T-helper 17 cell (primary cell): Measurements from ENCODE around the gene SHC3. TPM values are rescaled to one million over a fixed set of nuclear protein-coding genes. Genes with fewer than 3 reads are reported as not detected.
"Not testable (repeated sequence)": the region's sequence is repeated elsewhere in the genome, so short reads cannot be mapped to it uniquely, and the experiment has no call there.

Source experiments
- ATAC-seq: fragments of 150-1000 bp; cut with Tn5 transposase; 2 replicates; pipeline ENCODE4 v1.10.0; 2021; ENCODE audit warnings: mild to moderate bottlenecking, moderate library complexity
- DNase-seq, 3 donors: peaks; one replicate each; pipeline versions ENCODE4 v3.0.0 to v3.0.0-alpha.2; 2020 to 2021
- H3K9me3 ChIP-seq: one replicate; pipeline ENCODE4 v1.7.0; 2013; ENCODE audit warnings: low read length, mild to moderate bottlenecking; ENCODE audit not compliant: control insufficient read depth, poor library complexity, severe bottlenecking
- H3K27ac Mint-ChIP-seq: one replicate; pipeline ENCODE4 v1.8.0; 2022; ENCODE audit warnings: mild to moderate bottlenecking, moderate library complexity, mixed read lengths
- H3K27me3 Mint-ChIP-seq: one replicate; pipeline ENCODE4 v1.8.0; 2022; ENCODE audit warnings: mixed read lengths
- H3K36me3 Mint-ChIP-seq: one replicate; pipeline ENCODE4 v1.8.0; 2022; ENCODE audit warnings: low read depth, mixed read lengths
- H3K4me1 Mint-ChIP-seq: one replicate; pipeline ENCODE4 v1.8.0; 2022; ENCODE audit warnings: mild to moderate bottlenecking, mixed read lengths
- H3K4me3 Mint-ChIP-seq: one replicate; pipeline ENCODE4 v1.8.0; 2022; ENCODE audit warnings: mild to moderate bottlenecking, moderate library complexity, mixed read lengths
- total RNA-seq, 4 donors: library from RNA in 2 of 4; stranded (reverse) in 2 of 4; gene quantifications; one replicate each; pipeline ENCODE4 v1.2.3 and lab custom pipeline; 2022 to 2026

The SHC3 gene, protein sequence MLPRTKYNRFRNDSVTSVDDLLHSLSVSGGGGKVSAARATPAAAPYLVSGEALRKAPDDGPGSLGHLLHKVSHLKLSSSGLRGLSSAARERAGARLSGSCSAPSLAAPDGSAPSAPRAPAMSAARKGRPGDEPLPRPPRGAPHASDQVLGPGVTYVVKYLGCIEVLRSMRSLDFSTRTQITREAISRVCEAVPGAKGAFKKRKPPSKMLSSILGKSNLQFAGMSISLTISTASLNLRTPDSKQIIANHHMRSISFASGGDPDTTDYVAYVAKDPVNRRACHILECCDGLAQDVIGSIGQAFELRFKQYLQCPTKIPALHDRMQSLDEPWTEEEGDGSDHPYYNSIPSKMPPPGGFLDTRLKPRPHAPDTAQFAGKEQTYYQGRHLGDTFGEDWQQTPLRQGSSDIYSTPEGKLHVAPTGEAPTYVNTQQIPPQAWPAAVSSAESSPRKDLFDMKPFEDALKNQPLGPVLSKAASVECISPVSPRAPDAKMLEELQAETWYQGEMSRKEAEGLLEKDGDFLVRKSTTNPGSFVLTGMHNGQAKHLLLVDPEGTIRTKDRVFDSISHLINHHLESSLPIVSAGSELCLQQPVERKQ
- not detected for total RNA-seq
- total RNA-seq (lab: John Stamatoyannopoulos, UW), result 0 to 0.46 reads per million in 2 donors

DNA sequence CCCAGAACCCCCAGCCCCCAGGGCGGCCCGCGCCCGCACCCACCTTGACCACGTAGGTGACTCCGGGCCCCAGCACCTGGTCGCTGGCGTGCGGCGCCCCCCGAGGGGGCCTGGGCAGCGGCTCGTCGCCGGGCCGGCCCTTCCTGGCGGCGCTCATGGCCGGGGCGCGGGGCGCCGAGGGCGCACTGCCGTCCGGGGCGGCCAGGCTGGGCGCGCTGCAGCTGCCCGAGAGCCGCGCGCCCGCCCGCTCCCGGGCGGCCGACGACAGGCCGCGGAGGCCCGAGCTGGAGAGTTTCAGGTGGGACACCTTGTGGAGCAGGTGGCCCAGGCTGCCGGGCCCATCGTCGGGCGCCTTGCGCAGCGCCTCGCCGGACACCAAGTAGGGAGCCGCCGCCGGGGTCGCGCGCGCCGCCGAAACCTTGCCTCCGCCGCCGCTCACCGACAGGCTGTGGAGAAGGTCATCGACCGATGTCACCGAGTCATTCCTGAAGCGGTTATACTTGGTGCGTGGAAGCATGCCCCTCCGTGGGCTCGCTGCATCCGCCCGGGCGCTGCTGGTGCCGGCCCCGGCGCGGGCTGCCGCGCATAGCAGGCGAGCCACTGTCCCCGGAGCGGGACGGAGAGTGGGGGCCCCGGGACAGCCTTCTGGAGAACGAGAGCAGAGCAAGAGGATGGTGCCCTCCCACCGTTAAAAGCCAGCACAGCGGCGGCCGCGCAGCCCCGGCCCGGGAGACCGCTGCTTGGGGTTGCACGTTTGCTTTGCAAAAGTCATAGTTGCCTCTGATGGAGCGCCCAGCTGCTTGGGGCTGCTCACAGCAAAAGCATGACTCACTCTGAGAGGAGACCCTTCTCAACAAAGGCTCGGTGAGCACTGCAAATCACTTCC is at the start of gene SHC3:
TSS of gene SHC3 (minus strand) at position 875 of the 886 bp plus-strand sequence. CDS start at position 517, 358 bp downstream.
- H3K36me3 Mint-ChIP-seq, result peaks cover 3% of the 10 kb centered on the region
- H3K27ac Mint-ChIP-seq, result no peak within 1 kb of the TSS
- DNase-seq (no peak), ATAC-seq (no peak)
- H3K4me3 Mint-ChIP-seq, result no peak within 1 kb of the TSS
- peaks cover 11% of the 10 kb centered on the region for H3K4me1 Mint-ChIP-seq
- H3K9me3 ChIP-seq, result no peaks in the 10 kb centered on the region
- peaks cover 62% of the 10 kb centered on the region for H3K27me3 Mint-ChIP-seq

DNA sequence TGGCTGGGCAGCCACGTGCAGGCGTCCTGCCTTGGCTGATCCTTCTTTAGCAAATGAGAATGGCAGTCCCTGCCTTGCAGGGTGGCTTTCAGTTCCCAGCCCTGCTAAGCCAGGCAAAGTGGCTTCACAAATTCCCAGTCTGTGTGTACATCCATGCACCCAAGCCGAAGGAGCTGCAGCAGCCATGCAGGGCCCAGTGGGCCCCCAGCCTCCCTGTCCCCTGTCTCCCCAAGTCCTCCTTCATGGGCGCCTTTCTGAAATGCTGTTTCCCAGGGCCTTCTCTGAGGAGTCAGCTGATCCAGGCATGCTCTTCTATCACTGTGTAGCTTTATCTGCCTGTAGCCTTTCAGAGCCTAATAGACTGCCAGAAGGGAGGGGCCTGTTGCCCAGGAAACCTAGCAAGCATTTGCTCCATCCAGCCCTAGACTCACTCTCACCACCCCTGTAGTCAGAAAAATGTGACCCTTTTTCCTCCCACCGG is 47.4 kb upstream of the SHC3 start:
- no peak for ATAC-seq
- Mint-ChIP-seq H3K4me1 (no peaks in the 10 kb centered on the region), H3K36me3 (peaks cover 4% of the 10 kb centered on the region), H3K27me3 (peaks cover 47% of the 10 kb centered on the region), H3K27ac (no peak overlapping the region), H3K4me3 (no peak overlapping the region)
- DNase-seq, result no peak
- H3K9me3 ChIP-seq, result no peaks in the 10 kb centered on the region

DNA sequence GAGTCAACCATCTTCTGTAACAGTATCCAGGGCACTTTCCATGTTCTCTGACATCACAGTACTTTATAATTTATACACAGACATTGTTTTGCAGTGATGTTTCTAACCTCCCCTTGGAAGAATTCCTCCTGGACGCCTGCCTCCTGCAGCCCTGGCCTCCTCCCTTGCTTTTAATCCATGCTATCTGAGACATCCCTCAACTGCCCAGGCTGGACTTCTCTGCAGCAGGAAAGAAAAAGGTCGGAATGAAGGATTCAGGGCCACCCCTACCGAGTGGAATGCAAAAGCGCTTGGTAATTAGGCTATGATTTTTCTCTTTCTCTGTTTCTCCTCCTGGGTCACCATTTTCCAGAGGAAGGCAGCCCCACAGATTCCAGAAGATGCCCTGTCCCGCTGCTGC is 47.0 kb upstream of the SHC3 start:
- no peak overlapping the region for H3K27ac Mint-ChIP-seq
- DNase-seq (no peak), ATAC-seq (no peak)
- H3K4me3 Mint-ChIP-seq, result no peak overlapping the region
- peaks cover 50% of the 10 kb centered on the region for H3K27me3 Mint-ChIP-seq
- no peaks in the 10 kb centered on the region for H3K9me3 ChIP-seq
- no peaks in the 10 kb centered on the region for H3K4me1 Mint-ChIP-seq
- peaks cover 4% of the 10 kb centered on the region for H3K36me3 Mint-ChIP-seq

DNA sequence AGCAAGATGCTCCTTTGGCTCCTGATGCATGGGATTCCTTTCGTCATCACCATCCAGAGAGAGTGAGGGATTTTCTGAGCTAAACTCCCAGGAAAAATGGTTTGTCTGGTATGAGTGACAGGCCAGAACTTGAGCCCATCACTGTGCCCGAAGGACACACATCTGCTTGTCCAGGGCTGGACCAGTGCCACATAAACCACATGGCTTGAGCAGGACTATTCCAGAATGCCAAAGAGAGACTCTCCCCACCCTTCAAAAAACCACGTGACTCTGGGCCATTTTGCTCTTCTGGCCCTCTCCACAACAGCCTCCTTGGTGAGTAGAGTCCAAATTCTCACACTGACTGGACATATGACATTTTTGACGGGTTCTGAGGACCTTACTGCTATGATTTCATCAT is 46.4 kb upstream of the SHC3 start:
- Mint-ChIP-seq H3K27me3 (peaks cover 55% of the 10 kb centered on the region), H3K4me3 (no peak overlapping the region), H3K36me3 (peaks cover 6% of the 10 kb centered on the region), H3K27ac (no peak overlapping the region), H3K4me1 (no peaks in the 10 kb centered on the region)
- H3K9me3 ChIP-seq, result no peaks in the 10 kb centered on the region
- DNase-seq (no peak), ATAC-seq (no peak)

DNA sequence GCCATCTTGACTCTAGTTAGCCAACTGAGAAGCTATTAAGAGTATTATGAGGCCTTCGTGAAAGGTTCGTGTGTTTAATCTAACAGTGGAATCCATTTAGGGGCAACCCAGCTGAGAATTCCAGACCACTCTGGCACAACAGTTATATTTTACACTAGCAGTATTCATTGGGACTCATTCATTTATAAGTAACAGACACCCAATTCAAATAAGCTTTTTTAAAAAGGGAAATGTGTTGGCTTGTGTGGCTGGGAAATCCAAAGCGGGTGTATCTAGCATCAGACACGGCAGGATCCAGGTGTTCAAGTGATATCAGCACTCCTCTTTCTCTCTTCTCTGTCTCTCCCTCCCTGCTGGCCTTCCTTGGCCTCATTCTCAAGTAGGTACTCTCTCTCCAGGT is 46.0 kb upstream of the SHC3 start:
- no peaks in the 10 kb centered on the region for H3K9me3 ChIP-seq
- DNase-seq (no peak), ATAC-seq (no peak)
- peaks cover 6% of the 10 kb centered on the region for H3K36me3 Mint-ChIP-seq
- H3K4me1 Mint-ChIP-seq, result no peaks in the 10 kb centered on the region
- no peak overlapping the region for H3K27ac Mint-ChIP-seq
- H3K27me3 Mint-ChIP-seq, result peaks cover 54% of the 10 kb centered on the region
- no peak overlapping the region for H3K4me3 Mint-ChIP-seq

DNA sequence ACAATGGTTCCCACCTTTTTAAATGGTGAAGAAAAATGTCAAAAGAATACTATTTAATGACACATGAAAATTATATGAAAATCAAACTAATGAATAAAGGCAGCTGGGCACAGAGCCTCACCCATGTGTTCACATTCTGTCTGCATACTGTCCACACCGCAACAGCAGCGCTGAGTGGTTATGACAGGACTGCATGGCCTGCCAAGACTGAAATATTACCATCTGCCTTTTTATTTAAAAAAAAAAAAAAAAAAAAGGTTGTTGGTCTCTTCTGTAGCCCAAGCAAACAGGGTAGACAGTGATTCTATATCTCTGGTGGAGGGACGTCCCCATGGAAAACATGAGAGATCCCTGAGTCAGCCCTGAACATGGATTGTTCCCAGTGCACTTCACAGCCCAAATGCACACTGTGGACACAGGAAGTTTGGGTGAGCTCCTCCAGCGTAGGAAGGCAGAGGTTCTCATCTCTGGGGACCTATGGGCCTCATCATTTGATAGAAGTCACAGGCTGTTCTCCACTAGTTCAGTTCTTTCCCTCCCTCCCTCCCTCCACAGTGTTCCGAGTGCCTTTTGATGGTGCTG is 44.9 kb upstream of the SHC3 start:
- H3K4me3 Mint-ChIP-seq, result no peak overlapping the region
- peaks cover 51% of the 10 kb centered on the region for H3K27me3 Mint-ChIP-seq
- ATAC-seq (no peak), DNase-seq (no peak)
- H3K36me3 Mint-ChIP-seq, result peaks cover 5% of the 10 kb centered on the region
- no peak overlapping the region for H3K27ac Mint-ChIP-seq
- H3K4me1 Mint-ChIP-seq, result no peaks in the 10 kb centered on the region
- H3K9me3 ChIP-seq, result no peaks in the 10 kb centered on the region

DNA sequence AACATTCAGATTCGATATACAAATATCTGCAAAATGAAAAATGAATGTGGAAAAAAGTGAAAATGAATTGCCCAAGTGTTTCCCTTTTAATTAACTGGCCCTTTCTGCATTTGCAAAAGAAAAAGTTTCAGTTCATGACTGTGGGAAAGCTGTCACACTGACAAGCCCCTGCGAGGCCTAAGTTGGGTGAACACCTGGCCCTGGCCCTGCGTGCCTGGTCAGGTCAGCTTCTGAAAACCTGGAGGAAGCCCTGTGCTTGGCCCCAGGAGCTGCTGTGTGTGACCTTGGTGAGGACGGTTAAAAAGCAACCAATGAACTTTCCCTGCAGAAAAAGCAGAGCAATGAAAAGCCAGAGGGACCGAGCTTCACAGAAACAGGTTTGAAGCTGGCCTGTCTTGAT is 41.0 kb upstream of the SHC3 start:
- H3K9me3 ChIP-seq, result no peaks in the 10 kb centered on the region
- peaks cover 36% of the 10 kb centered on the region for H3K27me3 Mint-ChIP-seq
- peaks cover 3% of the 10 kb centered on the region for H3K36me3 Mint-ChIP-seq
- ATAC-seq (no peak), DNase-seq (no peak)
- H3K4me3 Mint-ChIP-seq, result no peak overlapping the region
- no peak overlapping the region for H3K27ac Mint-ChIP-seq
- no peaks in the 10 kb centered on the region for H3K4me1 Mint-ChIP-seq

DNA sequence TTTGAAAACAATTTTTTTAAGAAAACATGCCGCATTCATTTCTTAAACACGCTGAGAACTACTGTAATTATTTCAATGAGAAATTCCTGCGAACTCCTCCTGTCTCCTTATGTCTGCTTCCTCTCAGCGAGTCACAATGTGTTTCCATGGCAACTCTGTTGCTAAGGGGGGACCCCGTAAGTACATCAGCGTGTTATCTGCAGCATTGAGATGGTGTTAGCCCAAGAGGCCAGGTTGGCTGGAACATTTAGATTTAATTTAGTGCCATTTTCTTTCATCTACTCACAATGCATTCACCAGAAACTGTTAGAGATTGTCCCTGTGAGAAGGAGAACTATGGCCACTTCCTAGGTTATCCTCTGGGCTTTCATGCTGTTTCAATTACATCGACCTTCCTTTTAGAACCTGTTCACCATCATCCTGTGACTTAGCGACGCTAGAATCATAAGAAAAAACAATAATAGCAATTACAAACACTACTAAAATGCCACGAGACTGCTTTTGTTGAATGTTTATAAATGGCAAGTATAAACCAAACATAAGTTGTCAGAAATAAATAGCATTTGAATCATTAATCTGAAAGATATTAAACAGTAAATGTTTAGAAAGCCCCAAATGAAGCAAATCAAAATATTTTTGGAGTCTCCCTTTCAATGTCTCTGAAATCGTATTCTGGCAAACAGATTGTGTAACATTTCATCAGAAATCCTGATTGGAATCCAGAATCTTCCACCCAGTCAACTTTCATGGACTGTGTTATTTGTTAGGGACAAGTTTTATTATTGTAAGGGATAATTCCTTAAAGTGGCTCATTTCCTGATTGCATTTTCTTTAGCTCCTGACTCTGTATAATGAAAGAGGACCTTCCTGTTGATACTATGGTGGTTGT is 39.7 kb upstream of the SHC3 start:
- no peaks in the 10 kb centered on the region for H3K4me1 Mint-ChIP-seq
- no peak for ATAC-seq
- no peaks in the 10 kb centered on the region for H3K9me3 ChIP-seq
- peaks cover 41% of the 10 kb centered on the region for H3K27me3 Mint-ChIP-seq
- no peak overlapping the region for H3K4me3 Mint-ChIP-seq
- no peak overlapping the region for H3K27ac Mint-ChIP-seq
- peaks cover 5% of the 10 kb centered on the region for H3K36me3 Mint-ChIP-seq
- no peak for DNase-seq

DNA sequence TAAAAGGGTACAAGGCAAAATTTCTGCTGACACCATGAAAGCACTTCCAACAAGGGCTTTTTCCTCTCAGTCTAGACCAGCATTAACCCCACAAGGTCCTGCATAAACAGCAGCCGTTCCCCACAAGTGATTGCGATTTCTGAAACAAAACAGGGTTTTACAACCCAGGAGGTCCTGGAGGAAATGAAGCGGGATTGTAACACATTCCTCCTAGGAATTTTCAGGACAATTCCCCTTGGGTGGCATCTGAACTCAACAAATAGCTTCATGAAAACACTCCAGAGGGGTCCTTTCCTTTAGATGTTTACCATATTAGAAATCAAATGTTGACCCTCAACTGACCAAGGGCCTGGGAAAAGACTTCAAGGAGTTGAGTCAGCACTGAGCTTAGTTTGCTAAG is 36.7 kb upstream of the SHC3 start:
- H3K27ac Mint-ChIP-seq, result no peak overlapping the region
- peaks cover 3% of the 10 kb centered on the region for H3K36me3 Mint-ChIP-seq
- no peaks in the 10 kb centered on the region for H3K4me1 Mint-ChIP-seq
- H3K4me3 Mint-ChIP-seq, result no peak overlapping the region
- no peaks in the 10 kb centered on the region for H3K9me3 ChIP-seq
- DNase-seq, result no peak
- ATAC-seq, result no peak
- peaks cover 30% of the 10 kb centered on the region for H3K27me3 Mint-ChIP-seq

DNA sequence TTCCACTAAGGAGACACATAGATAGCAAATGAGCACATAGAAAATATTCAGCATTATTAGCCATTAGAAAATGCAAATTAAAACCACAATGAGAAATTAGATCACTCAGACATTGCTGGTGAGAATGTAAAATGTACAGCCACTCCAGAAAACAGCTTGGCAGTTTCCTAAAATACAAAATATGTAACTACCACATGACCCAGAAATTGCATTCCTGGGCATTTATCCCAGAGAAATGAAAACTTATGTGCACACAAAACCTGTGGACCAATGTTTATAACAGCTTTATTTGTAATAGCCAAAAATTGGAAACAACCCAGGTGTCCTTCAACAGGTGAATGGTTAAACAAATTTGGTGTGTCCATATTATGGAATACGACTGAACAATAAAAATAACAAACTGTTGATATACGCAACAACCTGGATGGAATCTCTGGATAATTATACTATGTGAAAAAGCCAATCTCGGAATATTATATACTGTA is 34.8 kb upstream of the SHC3 start:
- Mint-ChIP-seq H3K27ac (no peak overlapping the region), H3K4me1 (no peaks in the 10 kb centered on the region), H3K36me3 (peaks cover 2% of the 10 kb centered on the region), H3K4me3 (no peak overlapping the region), H3K27me3 (peaks cover 21% of the 10 kb centered on the region)
- ATAC-seq, result no peak
- DNase-seq, result no peak
- no peaks in the 10 kb centered on the region for H3K9me3 ChIP-seq

DNA sequence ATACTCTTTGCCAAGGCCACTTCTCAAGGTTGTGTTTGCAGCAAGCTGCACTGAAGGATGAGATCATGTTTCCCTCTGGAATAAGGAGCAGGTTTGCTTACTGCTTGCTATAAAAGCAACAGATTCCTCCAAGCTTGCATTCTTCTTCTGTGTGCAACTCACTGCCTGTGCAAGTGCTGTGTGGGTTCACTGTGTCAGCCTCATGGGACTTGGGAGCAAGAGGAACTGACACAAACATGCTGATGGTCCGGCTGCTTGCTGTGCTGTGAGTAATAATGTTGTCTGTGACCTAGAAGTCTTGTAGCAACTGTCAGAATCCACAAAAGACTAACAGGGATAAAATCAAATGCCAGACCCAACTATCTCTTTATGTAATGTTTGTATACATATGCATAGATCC is 33.6 kb upstream of the SHC3 start:
- DNase-seq, result no peak
- no peaks in the 10 kb centered on the region for H3K9me3 ChIP-seq
- Mint-ChIP-seq H3K4me3 (no peak overlapping the region), H3K36me3 (peaks cover 2% of the 10 kb centered on the region), H3K27me3 (peaks cover 21% of the 10 kb centered on the region), H3K4me1 (no peaks in the 10 kb centered on the region), H3K27ac (no peak overlapping the region)
- ATAC-seq, result no peak

DNA sequence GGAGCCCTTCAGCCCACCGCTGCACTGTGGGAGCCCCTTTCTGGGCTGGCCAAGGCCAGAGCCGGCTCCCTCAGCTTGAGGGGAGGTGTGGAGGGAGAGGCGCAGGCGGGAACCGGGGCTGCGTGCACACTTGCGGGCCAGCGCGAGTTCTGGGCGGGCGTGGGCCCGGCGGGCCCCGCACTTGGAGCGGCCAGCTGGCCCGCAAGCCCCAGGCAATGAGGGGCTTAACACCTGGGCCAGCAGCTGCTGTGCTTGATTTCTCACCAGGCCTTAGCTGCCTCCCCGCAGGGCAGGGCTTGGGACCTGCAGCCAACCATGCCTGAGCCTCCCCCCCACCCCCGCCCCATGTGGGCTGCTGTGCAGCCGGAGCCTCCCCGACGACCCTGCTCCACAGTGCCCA is 30.7 kb upstream of the SHC3 start:
- DNase-seq, H3K36me3 Mint-ChIP-seq, H3K9me3 ChIP-seq, H3K4me1 Mint-ChIP-seq, H3K27ac Mint-ChIP-seq, H3K4me3 Mint-ChIP-seq, ATAC-seq, H3K27me3 Mint-ChIP-seq: not testable (repeated sequence)
